A673 (cell line): ENCODE results near the gene ABCC9.

Source experiments
- CTCF ChIP-seq: fragments of 300-800, 200-600 bp; sonication (generic); conservative IDR thresholded peaks from 2 replicates; pipeline ENCODE4 v1.5.1; 2017; ENCODE audit warnings: low read depth, mild to moderate bottlenecking, antibody characterized with exemption, low read length, moderate library complexity, mixed read lengths
- EZH2 ChIP-seq: fragments of 200-600 bp; sonication (generic); IDR thresholded peaks from 2 replicates; pipeline ENCODE4 v1.6.1; 2017; ENCODE audit warnings: borderline replicate concordance, low read depth, mild to moderate bottlenecking, mixed read lengths, antibody characterized with exemption, low read length; ENCODE audit not compliant: poor library complexity, severe bottlenecking

GRCh38 chr12:21945002-21945401 is 3.8 kb upstream of the ABCC9 start:
- no peak for TF ChIP-seq CTCF
- no peak for TF ChIP-seq EZH2
